ENCODE measurements around the gene CRYBG2.

The CRYBG2 gene

DNA sequence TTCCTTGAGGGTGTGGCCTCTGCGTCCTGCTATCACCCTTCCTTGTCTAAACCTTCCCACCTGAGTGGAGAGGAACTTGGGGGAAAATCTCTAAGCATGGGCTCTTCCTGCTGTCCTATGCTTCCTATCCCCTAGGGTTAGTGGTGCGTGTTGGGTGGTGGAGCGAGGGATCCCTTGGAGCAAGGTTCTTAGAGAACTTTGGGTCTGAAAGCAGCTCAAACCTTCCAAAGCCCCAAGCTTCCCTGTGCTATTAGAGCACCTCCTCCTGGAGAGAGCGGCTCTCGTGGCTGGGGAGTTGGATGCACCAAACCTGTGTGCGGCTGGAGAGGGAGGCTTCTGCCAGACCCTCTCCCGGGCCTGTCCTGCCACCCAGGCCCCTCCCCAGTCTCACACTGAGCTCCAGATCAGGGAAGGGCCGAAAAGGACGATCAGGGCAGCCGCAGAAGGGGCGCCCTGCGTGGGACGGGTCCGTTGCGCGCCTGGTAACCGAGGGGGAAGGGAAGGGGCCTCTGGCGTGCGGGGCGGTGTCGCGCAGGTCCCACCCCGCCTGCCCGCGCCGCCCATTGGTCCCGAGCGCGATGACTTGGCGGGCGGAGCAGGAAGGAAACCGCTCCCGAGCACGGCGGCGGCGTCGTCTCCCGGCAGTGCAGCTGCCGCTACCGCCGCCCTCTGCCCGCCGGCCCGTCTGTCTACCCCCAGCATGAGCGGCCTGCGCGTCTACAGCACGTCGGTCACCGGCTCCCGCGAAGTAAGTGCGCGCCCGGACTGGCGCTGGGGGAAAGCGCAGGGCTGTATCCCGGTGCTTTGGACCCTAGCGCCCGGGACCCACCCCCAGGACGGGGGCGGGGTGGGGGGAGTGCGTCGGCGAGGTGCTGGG is 74.2 kb downstream of the CRYBG2 start, which contains the start of gene SH3BGRL3:
Gene SH3BGRL3 (plus strand): TSS at position 631 of the 877 bp plus-strand sequence. CDS start 70 bp downstream, at position 701.
- DNase-seq = peak; percentile 85

- DNase-seq = peak; percentile 52
These were observed 75.0 kb downstream of the CRYBG2 start for GRCh38 chr1:26278724-26279455.

GRCh38 chr1:26278303-26278702 is 75.6 kb downstream of the CRYBG2 start:
- no peak for DNase-seq

DNA sequence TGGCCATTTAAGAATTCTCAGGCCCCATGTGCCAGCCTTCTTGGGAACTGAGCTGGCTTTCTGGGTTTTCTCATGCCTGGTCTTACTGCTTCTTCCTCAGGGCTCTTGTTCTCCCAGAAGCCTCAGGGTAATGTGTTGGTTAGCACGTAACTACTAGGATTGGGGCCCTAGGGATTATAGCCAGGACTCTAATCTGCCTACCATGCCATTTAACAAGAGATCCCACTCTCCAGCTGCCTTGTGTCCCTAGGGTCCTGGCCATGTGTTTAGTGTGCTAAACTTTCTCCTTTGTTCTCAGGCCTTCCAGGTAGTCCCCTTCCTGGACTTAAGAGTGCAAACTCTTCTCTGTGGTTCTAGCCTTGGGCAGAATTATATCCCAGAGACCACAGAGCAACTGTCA is 76.2 kb downstream of the CRYBG2 start:
- no peak for DNase-seq

- no peak for DNase-seq
These were observed 76.7 kb downstream of the CRYBG2 start for GRCh38 chr1:26277261-26277661.

DNA sequence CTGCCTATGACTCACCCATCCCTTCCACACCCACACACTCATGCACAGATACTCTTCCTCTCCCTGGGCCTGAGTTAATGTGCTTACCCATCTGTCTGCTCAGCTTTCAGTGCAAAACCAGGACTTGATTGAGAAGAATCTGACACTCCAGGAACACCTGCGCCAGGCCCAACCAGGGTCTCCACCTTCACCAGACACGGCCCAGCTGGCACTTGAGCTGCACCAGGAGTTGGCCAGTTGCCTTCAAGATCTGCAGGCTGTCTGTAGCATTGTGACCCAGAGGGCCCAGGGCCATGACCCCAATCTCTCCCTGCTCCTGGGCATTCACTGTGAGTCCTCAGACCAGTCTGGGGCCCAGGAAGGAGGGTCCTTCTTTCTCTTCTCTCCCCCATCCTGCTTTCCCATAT is 77.5 kb downstream of the CRYBG2 start:
- no peak for DNase-seq

GRCh38 chr1:26275580-26276431 is 78.1 kb downstream of the CRYBG2 start:
- peak; percentile 83 for DNase-seq

- DNase-seq = no peak
These were observed 79.0 kb downstream of the CRYBG2 start for GRCh38 chr1:26274801-26275425.

Data from CD4-positive, alpha-beta T cell treated with Interleukin-17A for 1 hour (primary cell).